GM10847 (cell line): ENCODE measurements around the gene TMCO6.

Experiments
- POLR2A ChIP-seq: IDR thresholded peaks from 2 replicates; pipeline ENCODE4 v1.6.1; 2011; ENCODE audit not compliant: insufficient read length; ENCODE audit errors: extremely low read depth

Gene TMCO6

GRCh38 chr5:140639148-140639981 is at the start of gene TMCO6:
TMCO6 (plus strand) TSS chr5:140639451; CDS start chr5:140639528, 77 bp downstream.
- TF ChIP-seq POLR2A = peak; percentile 82

GRCh38 chr5:140590861-140591260 is 48.4 kb upstream of the TMCO6 start:
- no peak for TF ChIP-seq POLR2A

GRCh38 chr5:140591747-140592372 is 47.4 kb upstream of the TMCO6 start:
- no peak for TF ChIP-seq POLR2A

GRCh38 chr5:140594169-140594568 is 45.1 kb upstream of the TMCO6 start:
- no peak for TF ChIP-seq POLR2A

- TF ChIP-seq POLR2A = no peak
Observed at GRCh38 chr5:140595538-140596300, 43.5 kb upstream of the TMCO6 start.

GRCh38 chr5:140596321-140596741 is 42.9 kb upstream of the TMCO6 start:
- no peak for TF ChIP-seq POLR2A

GRCh38 chr5:140598836-140599235 is 40.4 kb upstream of the TMCO6 start:
- TF ChIP-seq POLR2A = no peak

- no peak for TF ChIP-seq POLR2A
Observed at GRCh38 chr5:140600096-140600495, 39.2 kb upstream of the TMCO6 start.

GRCh38 chr5:140602147-140602546 is 37.1 kb upstream of the TMCO6 start:
- no peak for TF ChIP-seq POLR2A

- TF ChIP-seq POLR2A = no peak
Observed at GRCh38 chr5:140603734-140604133, 35.5 kb upstream of the TMCO6 start.

- TF ChIP-seq POLR2A = no peak
Observed at GRCh38 chr5:140605879-140606278, 33.4 kb upstream of the TMCO6 start.

- TF ChIP-seq POLR2A = no peak
Observed at GRCh38 chr5:140607031-140607430, 32.2 kb upstream of the TMCO6 start.

GRCh38 chr5:140608722-140609121 is 30.5 kb upstream of the TMCO6 start:
- TF ChIP-seq POLR2A = no peak

- no peak for TF ChIP-seq POLR2A
Observed at GRCh38 chr5:140609126-140609525, 30.1 kb upstream of the TMCO6 start.

GRCh38 chr5:140611020-140611521 is 28.2 kb upstream of the TMCO6 start:
- no peak for TF ChIP-seq POLR2A

- no peak for TF ChIP-seq POLR2A
Observed at GRCh38 chr5:140622301-140622700, 16.9 kb upstream of the TMCO6 start.

- TF ChIP-seq POLR2A = no peak
Observed at GRCh38 chr5:140627972-140628371, 11.3 kb upstream of the TMCO6 start.
